Gastroesophageal sphincter (tissue), 3 donors: ENCODE data around the gene MTERF4.

Source experiments
- CTCF ChIP-seq, 4 experiments: fragments of 200-600 bp in 2 of 4; fragments of 450-650 bp in 2 of 4; sonication (generic) in 1 of 4; IDR thresholded peaks; one replicate each; pipeline ENCODE4 v1.5.1; 2017 to 2019; ENCODE audit warnings: antibody characterized with exemption in 4 of 4, mild to moderate bottlenecking in 2 of 4, moderate library complexity in 2 of 4
- POLR2A ChIP-seq, 2 donors: fragments of 450-650 bp; IDR thresholded peaks; one replicate each; pipeline ENCODE4 v1.6.1; 2017; ENCODE audit warnings: antibody characterized with exemption in 2 of 2, mild to moderate bottlenecking in 2 of 2, moderate library complexity in 1 of 2

- TF ChIP-seq CTCF (IDR thresholded peaks at IDR 0.05) = no peak
- TF ChIP-seq POLR2A (IDR thresholded peaks at IDR 0.05) = no peak
Observed at GRCh38 chr2:241110089-241110606, 8.1 kb upstream of the MTERF4 start.
